HepG2 (cell line): ENCODE measurements around the gene LCN2. TPM values are rescaled to one million over a fixed set of nuclear protein-coding genes. Genes with fewer than 3 reads are reported as not detected.

Experiments used
- ARHGAP35 ChIP-seq: sonication (generic); formaldehyde crosslinking; IDR thresholded peaks from 2 replicates; pipeline ENCODE4 v1.9.0; 2022; ENCODE audit warnings: mild to moderate bottlenecking, inconsistent platforms, moderate library complexity, missing genetic modification reagents, borderline replicate concordance
- FOXK2 ChIP-seq: fragments of 450-650 bp; IDR thresholded peaks from 2 replicates; pipeline ENCODE4 v1.6.1; 2016
- HDAC2 ChIP-seq: sonication (generic); formaldehyde crosslinking; IDR thresholded peaks from 2 replicates; pipeline ENCODE4 v1.4.0; 2020; ENCODE audit warnings: missing genetic modification reagents
- HNRNPL ChIP-seq: fragments of 200-400 bp; formaldehyde crosslinking; IDR thresholded peaks from 2 replicates; pipeline ENCODE4 v1.6.1; 2017; ENCODE audit warnings: mild to moderate bottlenecking, low read depth, low read length
- MIER2 ChIP-seq: IDR thresholded peaks from 2 replicates; pipeline ENCODE4 v1.6.1; 2016; ENCODE audit warnings: missing biosample characterization, missing genetic modification reagents
- MTF1 ChIP-seq: sonication (generic); formaldehyde crosslinking; IDR thresholded peaks from 2 replicates; pipeline ENCODE4 v1.5.0; 2020; ENCODE audit warnings: missing genetic modification reagents
- SMARCE1 ChIP-seq: fragments of 450-650 bp; IDR thresholded peaks from 2 replicates; pipeline ENCODE4 v1.6.1; 2017; ENCODE audit warnings: borderline replicate concordance
- SP4 ChIP-seq: sonication (generic); formaldehyde crosslinking; IDR thresholded peaks from 2 replicates; pipeline ENCODE4 v1.8.1; 2023; ENCODE audit warnings: mild to moderate bottlenecking, missing genetic modification reagents
- TBX2 ChIP-seq: sonication (generic); formaldehyde crosslinking; IDR thresholded peaks from 2 replicates; pipeline ENCODE4 v1.5.0; 2020; ENCODE audit warnings: missing genetic modification reagents, mild to moderate bottlenecking, borderline replicate concordance
- TEF ChIP-seq: sonication (generic); formaldehyde crosslinking; IDR thresholded peaks from 2 replicates; pipeline ENCODE4 v1.5.0; 2020; ENCODE audit warnings: missing genetic modification reagents
- ZBTB14 ChIP-seq: sonication (generic); formaldehyde crosslinking; IDR thresholded peaks from 2 replicates; pipeline ENCODE4 v1.4.0; 2020; ENCODE audit warnings: missing genetic modification reagents
- ZBTB42 ChIP-seq: sonication (generic); formaldehyde crosslinking; IDR thresholded peaks from 2 replicates; pipeline ENCODE4 v1.5.0; 2020; ENCODE audit warnings: mild to moderate bottlenecking, missing genetic modification reagents
- ZFY ChIP-seq: sonication (generic); formaldehyde crosslinking; IDR thresholded peaks from 2 replicates; pipeline ENCODE4 v1.4.0; 2020; ENCODE audit warnings: missing genetic modification reagents
- ZNF138 ChIP-seq: sonication (generic); formaldehyde crosslinking; IDR thresholded peaks from 2 replicates; pipeline ENCODE4 v1.5.0; 2020; ENCODE audit warnings: mild to moderate bottlenecking, low read depth, missing genetic modification reagents
- ZNF230 ChIP-seq: sonication (generic); formaldehyde crosslinking; IDR thresholded peaks from 2 replicates; pipeline ENCODE4 v1.4.0; 2020; ENCODE audit warnings: mild to moderate bottlenecking, missing genetic modification reagents
- ZNF30 ChIP-seq: sonication (generic); formaldehyde crosslinking; IDR thresholded peaks from 2 replicates; pipeline ENCODE4 v1.5.0; 2020; ENCODE audit warnings: mild to moderate bottlenecking, missing genetic modification reagents
- ZNF530 ChIP-seq: sonication (generic); formaldehyde crosslinking; IDR thresholded peaks from 2 replicates; pipeline ENCODE4 v1.5.0; 2020; ENCODE audit warnings: low read depth, mild to moderate bottlenecking, missing genetic modification reagents
- ZNF574 ChIP-seq: sonication (generic); formaldehyde crosslinking; IDR thresholded peaks from 2 replicates; pipeline ENCODE4 v1.4.0; 2020; ENCODE audit warnings: missing genetic modification reagents
- ZNF710 ChIP-seq: sonication (generic); formaldehyde crosslinking; IDR thresholded peaks from 2 replicates; pipeline ENCODE4 v1.5.0; 2020; ENCODE audit warnings: mild to moderate bottlenecking, missing genetic modification reagents, borderline replicate concordance
- ZNF740 ChIP-seq: sonication (generic); formaldehyde crosslinking; IDR thresholded peaks from 2 replicates; pipeline ENCODE4 v1.4.0; 2020; ENCODE audit warnings: missing genetic modification reagents
- ZNF75D ChIP-seq: sonication (generic); formaldehyde crosslinking; IDR thresholded peaks from 2 replicates; pipeline ENCODE4 v1.8.1; 2023; ENCODE audit warnings: missing genetic modification reagents, mild to moderate bottlenecking, borderline replicate concordance
- ZNF768 ChIP-seq: sonication (generic); formaldehyde crosslinking; IDR thresholded peaks from 2 replicates; pipeline ENCODE4 v1.4.0; 2020; ENCODE audit warnings: missing genetic modification reagents
- ZNF883 ChIP-seq: sonication (generic); formaldehyde crosslinking; IDR thresholded peaks from 2 replicates; pipeline ENCODE4 v1.5.1; 2020; ENCODE audit warnings: mild to moderate bottlenecking, missing genetic modification reagents; ENCODE audit errors: not compliant biosample characterization
- polyA plus RNA-seq, 8 experiments: library from polyadenylated mRNA; depleted of rRNA in 3 of 8; stranded (reverse) in 7 of 8; unstranded in 1 of 8; fragments of >200 nt; fragmentation: Illumina TruSeq in 4 of 8; extraction: Trizol in 4 of 8; gene quantifications; 2 replicates each; pipeline versions ENCODE4 v1.2.1 to v1.2.3, GENCODE V29; 2011 to 2016; ENCODE audit warnings: low read depth in 4 of 8, missing spikeins in 1 of 8, mixed read lengths in 1 of 8; ENCODE audit not compliant: insufficient read depth in 1 of 8
- total RNA-seq, 5 experiments: library from RNA; depleted of rRNA; stranded (reverse); fragments of >200 nt; fragmentation: Illumina TruSeq; extraction: Trizol; gene quantifications; 2 replicates each; pipeline ENCODE4 v1.2.3, GENCODE V29; 2016; ENCODE audit warnings: low read depth in 1 of 5

Gene LCN2
- total and polyA plus RNA-seq, 2 of the 13 experiments (the other 11 are each of a cell fraction or from before 2014, with no cell fraction given), result 0.38 to 1.4 TPM

GRCh38 chr9:128127990-128128835 is 21.0 kb upstream of the LCN2 start (continued):
- TF ChIP-seq ZNF710 (CRISPR knock-in tag), result peak; percentile 72; the same call in 1 of the 2 replicates
- 0 out of 2 replicates have a peak, but pooled peaks have one; percentile 6 for TF ChIP-seq ZBTB14 (CRISPR knock-in tag)
- TF ChIP-seq ZNF230, result no peak; the same call in 1 of the 2 replicates
- no peak for TF ChIP-seq FOXK2
- no peak; the same call in 1 of the 2 replicates for TF ChIP-seq ZFY
- no peak for TF ChIP-seq MIER2 (CRISPR knock-in tag)
- no peak for TF ChIP-seq ZNF30 (CRISPR knock-in tag)
- no peak for TF ChIP-seq SMARCE1
- no peak for TF ChIP-seq HNRNPL
- no peak for TF ChIP-seq ZBTB42 (CRISPR knock-in tag)
- no peak for TF ChIP-seq ZNF75D (CRISPR knock-in tag)
- TF ChIP-seq TBX2 (CRISPR knock-in tag), result peak; percentile 44; the same call in 1 of the 2 replicates
- no peak for TF ChIP-seq ZNF530 (CRISPR knock-in tag)
- peak; percentile 57; the same call in 1 of the 2 replicates for TF ChIP-seq ZNF768 (CRISPR knock-in tag)
- TF ChIP-seq ZNF883, result no peak
- peak; percentile 68; the same call in 1 of the 2 replicates for TF ChIP-seq ZNF740 (CRISPR knock-in tag)
- TF ChIP-seq SP4 (CRISPR knock-in tag), result peak; percentile 92
- TF ChIP-seq TEF (CRISPR knock-in tag), result no peak
- no peak; the same call in 1 of the 2 replicates for TF ChIP-seq HDAC2 (CRISPR knock-in tag)
- TF ChIP-seq ZNF138 (CRISPR knock-in tag), result 0 out of 2 replicates have a peak, but pooled peaks have one; percentile 54
- TF ChIP-seq MTF1 (CRISPR knock-in tag), result no peak
- TF ChIP-seq ARHGAP35 (CRISPR knock-in tag), result peak; percentile 72; the same call in 1 of the 2 replicates
- TF ChIP-seq ZNF574 (CRISPR knock-in tag), result peak; percentile 15; the same call in 1 of the 2 replicates
